ENCODE results near the gene USP6NL. TPM values are rescaled to one million over a fixed set of nuclear protein-coding genes. Genes with fewer than 3 reads are reported as not detected.

Gene USP6NL
- polyA plus RNA-seq, 1 of the 3 experiments (the other 2 are of a cell fraction), result 8.9 TPM

DNA sequence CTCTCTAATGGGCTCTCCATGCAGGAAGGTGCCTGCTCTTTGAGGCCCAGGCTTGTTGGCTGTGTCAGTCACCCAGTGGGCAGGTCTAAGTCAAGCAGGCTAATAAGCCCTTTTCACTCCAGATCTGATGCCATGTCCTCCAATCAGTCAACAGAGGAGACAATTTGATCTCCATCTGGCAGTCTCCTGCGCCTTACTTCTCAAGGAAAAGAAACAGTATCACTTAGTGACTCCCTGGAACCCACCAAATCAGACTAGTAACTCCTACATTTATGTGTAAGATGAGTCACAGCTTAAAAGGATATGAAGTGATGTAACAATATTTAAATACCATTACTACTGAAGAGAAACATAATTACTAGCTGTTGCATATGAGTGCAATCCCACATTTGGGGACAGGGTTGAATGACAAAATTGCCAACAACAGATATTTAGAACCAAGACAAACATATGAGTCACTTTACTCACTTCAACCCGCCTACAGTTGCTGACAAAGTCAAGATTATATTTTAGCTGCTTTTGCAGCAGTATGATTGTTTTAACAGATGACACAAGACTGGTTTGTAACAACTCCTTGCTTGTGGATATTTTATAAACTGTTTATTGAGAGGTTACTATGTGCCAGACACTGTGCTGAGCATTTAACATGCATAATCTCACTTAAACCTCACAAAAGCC lies 72.1 kb downstream of the USP6NL start (continued):
- TF ChIP-seq CTCF (IDR thresholded peaks at IDR 0.05) (no peak), MEF2A (IDR thresholded peaks at IDR 0.05; ENCODE audit: borderline replicate concordance, low read depth) (no peak)

DNA sequence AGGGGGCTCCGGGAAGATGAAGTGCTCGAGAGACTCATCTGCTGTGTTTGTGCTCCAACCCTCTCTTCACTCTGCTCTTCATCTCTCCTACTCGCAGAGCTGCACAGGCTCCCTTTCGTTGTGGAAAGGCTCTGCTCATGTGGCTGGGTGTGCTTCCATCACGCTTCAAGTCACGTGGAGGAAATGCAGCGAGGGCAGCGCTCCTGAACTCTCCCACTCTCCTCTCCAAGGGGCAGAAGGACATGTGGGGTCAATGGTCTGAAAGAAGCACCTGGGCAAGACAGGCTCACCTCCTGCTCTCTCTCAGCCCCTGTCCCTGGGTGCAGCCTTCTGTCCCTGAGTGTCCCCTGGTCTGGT lies 72.6 kb downstream of the USP6NL start:
- no peak overlapping the region for H3K4me2 ChIP-seq
- TF ChIP-seq RFX5 (IDR thresholded peaks at IDR 0.05; ENCODE audit: low read length) (no peak), FOXM1 (IDR thresholded peaks at IDR 0.05; ENCODE audit: low read depth) (no peak), CHD2 (IDR thresholded peaks at IDR 0.05; ENCODE audit: low read length, partially characterized antibody) (no peak), POLR2AphosphoS5 (IDR thresholded peaks at IDR 0.05; ENCODE audit: low read depth, low read length) (no peak), EP300 (IDR thresholded peaks at IDR 0.05; ENCODE audit: borderline replicate concordance in 1 of 2, low read depth in 1 of 2, low read length in 1 of 2) (no peak), GATA2 (CRISPR knock-in tag; IDR thresholded peaks at IDR 0.05) (no peak), NFIC (IDR thresholded peaks at IDR 0.05; ENCODE audit: borderline replicate concordance) (no peak), SIN3A (IDR thresholded peaks at IDR 0.05; ENCODE audit: borderline replicate concordance, low read depth, low read length) (no peak), GABPA (IDR thresholded peaks at IDR 0.05; ENCODE audit: low read depth) (no peak), ZBTB33 (IDR thresholded peaks at IDR 0.05; ENCODE audit: borderline replicate concordance, low read depth) (no peak), JUND (IDR thresholded peaks at IDR 0.05) (no peak), IRF3 (IDR thresholded peaks at IDR 0.05; ENCODE audit: low read depth, low read length) (no peak)
- TF ChIP-seq, protein P1, sequence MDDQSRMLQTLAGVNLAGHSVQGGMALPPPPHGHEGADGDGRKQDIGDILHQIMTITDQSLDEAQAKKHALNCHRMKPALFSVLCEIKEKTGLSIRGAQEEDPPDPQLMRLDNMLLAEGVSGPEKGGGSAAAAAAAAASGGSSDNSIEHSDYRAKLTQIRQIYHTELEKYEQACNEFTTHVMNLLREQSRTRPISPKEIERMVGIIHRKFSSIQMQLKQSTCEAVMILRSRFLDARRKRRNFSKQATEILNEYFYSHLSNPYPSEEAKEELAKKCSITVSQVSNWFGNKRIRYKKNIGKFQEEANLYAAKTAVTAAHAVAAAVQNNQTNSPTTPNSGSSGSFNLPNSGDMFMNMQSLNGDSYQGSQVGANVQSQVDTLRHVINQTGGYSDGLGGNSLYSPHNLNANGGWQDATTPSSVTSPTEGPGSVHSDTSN (IDR thresholded peaks at IDR 0.05), result no peak
- TF ChIP-seq, protein P2, sequence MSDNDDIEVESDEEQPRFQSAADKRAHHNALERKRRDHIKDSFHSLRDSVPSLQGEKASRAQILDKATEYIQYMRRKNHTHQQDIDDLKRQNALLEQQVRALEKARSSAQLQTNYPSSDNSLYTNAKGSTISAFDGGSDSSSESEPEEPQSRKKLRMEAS (IDR thresholded peaks at IDR 0.05; ENCODE audit: low read depth), result no peak

More for the DNA sequence above, 72.6 kb downstream of the USP6NL start:
- H3K4me3 ChIP-seq (ENCODE audit: low read depth in 2 of 2, low read length in 1 of 2), result no peak overlapping the region
- H3K27me3 ChIP-seq (ENCODE audit: insufficient read depth), result no peaks in the 10 kb centered on the region
- H3F3A ChIP-seq (replicated peaks; ENCODE audit: insufficient read depth), result no peaks in the 10 kb centered on the region
- CTCF ChIA-PET, result no interaction called here
- no peak overlapping the region for H3K9ac ChIP-seq
- H3K9me2 ChIP-seq, result no peaks in the 10 kb centered on the region
- no peak for DNase-seq
- peaks cover 0 to 3% of the 10 kb centered on the region in 2 experiments; a peak in 2 of 4 replicates for H3K4me1 ChIP-seq (ENCODE audit: control insufficient read depth in 1 of 2, insufficient read depth in 2 of 2, low read depth in 1 of 2, low read length in 1 of 2)
- no peak overlapping the region for H2AFZ ChIP-seq (ENCODE audit: low read depth)
- WGBS (ENCODE audit: low lambda C conversion rate), result 96% methylated on average over 8 of the region's 8 CpGs
- H3K9me3 ChIP-seq, result no peaks in the 10 kb centered on the region
- peaks cover 22% of the 10 kb centered on the region; the same call in 1 of the 2 replicates for H3K79me2 ChIP-seq (ENCODE audit: insufficient read depth)
- no peaks in the 10 kb centered on the region for H3K36me3 ChIP-seq (replicated peaks in 1 of 2; ENCODE audit: control insufficient read depth in 1 of 2, insufficient read depth in 2 of 2, low read length in 1 of 2)
- H4K20me1 ChIP-seq (ENCODE audit: insufficient read depth), result peaks cover 10% of the 10 kb centered on the region
- H3K27ac ChIP-seq (ENCODE audit: low read depth in 2 of 2, low read length in 1 of 2), result no peak overlapping the region
- POLR2A ChIA-PET, result no interaction called here
